ENCODE measurements around the gene DHCR7. TPM values are rescaled to one million over a fixed set of nuclear protein-coding genes. Genes with fewer than 3 reads are reported as not detected.

Gene DHCR7
- total and polyA plus RNA-seq, 7 donors: 4.9 to 15.1 (median 8.4) TPM

DNA sequence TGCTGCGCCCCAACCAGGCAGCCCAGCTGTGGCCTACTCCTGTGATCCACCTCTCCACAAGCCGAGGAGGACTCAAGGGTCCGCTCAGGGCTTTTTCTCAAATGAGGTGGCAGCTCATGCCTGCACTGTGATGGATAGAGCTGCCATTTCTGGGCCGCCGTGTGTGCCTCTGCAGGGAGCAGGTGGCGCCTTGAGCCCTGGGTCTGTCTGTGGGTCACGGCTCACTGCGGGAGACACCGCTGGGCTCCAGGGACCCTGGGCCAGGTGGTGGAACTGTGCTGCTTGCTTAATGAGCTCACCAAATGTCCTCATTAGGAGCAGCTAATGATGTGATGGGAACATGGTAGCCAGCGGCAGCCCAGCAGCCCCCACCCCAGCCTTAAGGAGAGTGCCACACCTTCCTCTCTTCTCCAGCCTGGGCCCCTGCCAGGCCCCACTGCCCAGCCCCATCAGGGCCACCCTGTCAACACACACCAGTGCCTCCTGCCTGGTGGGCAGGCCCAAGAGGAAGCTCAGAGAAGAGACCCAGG, 50.8 kb downstream of the DHCR7 start:
- TF ChIP-seq, protein P1, sequence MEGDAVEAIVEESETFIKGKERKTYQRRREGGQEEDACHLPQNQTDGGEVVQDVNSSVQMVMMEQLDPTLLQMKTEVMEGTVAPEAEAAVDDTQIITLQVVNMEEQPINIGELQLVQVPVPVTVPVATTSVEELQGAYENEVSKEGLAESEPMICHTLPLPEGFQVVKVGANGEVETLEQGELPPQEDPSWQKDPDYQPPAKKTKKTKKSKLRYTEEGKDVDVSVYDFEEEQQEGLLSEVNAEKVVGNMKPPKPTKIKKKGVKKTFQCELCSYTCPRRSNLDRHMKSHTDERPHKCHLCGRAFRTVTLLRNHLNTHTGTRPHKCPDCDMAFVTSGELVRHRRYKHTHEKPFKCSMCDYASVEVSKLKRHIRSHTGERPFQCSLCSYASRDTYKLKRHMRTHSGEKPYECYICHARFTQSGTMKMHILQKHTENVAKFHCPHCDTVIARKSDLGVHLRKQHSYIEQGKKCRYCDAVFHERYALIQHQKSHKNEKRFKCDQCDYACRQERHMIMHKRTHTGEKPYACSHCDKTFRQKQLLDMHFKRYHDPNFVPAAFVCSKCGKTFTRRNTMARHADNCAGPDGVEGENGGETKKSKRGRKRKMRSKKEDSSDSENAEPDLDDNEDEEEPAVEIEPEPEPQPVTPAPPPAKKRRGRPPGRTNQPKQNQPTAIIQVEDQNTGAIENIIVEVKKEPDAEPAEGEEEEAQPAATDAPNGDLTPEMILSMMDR (IDR thresholded peaks at IDR 0.05): no peak

DNA sequence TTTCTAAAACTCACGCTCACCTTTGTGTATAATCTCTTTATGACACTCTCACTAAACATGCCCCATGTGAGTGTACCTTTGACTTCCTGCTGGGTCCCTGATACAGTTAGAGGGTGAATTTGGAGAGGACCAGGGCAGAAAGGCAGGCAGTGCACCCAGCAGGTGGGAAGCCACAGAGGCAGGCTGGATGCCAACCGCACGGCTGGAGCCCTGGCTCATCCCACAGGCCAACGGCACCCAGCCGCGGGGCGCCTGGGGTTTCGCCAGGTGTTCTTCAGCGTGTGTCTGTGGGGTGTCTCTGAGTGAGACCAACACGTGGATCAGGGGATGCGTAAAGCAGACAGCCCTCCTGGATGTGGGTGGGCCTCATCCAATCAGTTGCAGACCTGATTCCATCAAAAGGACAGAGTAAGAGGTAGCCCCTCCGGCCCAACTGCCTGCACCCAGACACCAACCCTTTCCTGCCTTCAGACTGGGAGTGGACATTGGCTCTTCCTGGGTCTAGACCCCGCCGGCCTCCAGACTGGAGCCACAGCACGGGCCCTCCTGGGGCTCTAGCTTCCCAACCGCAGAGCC, 51.6 kb downstream of the DHCR7 start:
- intact Hi-C loops (cut with DNase I): no loop called here
- WGBS, 3 donors: 60 to 65% (median 62%) methylated on average over 16 of the region's 16 CpGs
- no peaks in the 10 kb centered on the region for H3K9me3 ChIP-seq
- no peaks in the 10 kb centered on the region for H3K36me3 ChIP-seq (ENCODE audit: insufficient read depth in 1 of 2, low read depth in 1 of 2)
- H3K4me1 ChIP-seq: no peaks in the 10 kb centered on the region
- H3K27me3 ChIP-seq (ENCODE audit: insufficient read depth in 3 of 3, low read length in 2 of 3): peaks cover 0 to 23% (median 10%) of the 10 kb centered on the region in 3 donors
- H3K4me3 ChIP-seq: no peak overlapping the region
- no peak overlapping the region for H3K27ac ChIP-seq
- DNase-seq (no peak), ATAC-seq (no peak)
- TF ChIP-seq, protein P1 (IDR thresholded peaks at IDR 0.05): no peak

More for the DNA sequence above, 50.8 kb downstream of the DHCR7 start:
- intact Hi-C loops (cut with DNase I): no loop called here
- H3K4me3 ChIP-seq: no peak overlapping the region
- H3K4me1 ChIP-seq: no peaks in the 10 kb centered on the region
- ATAC-seq (no peak), DNase-seq (no peak)
- H3K27ac ChIP-seq: no peak overlapping the region
- WGBS, 3 donors: 81 to 86% (median 85%) methylated on average over 10 of the region's 10 CpGs
- H3K27me3 ChIP-seq (ENCODE audit: insufficient read depth in 3 of 3, low read length in 2 of 3): peaks cover 0 to 16% (median 12%) of the 10 kb centered on the region in 3 donors
- H3K9me3 ChIP-seq: no peaks in the 10 kb centered on the region
- no peaks in the 10 kb centered on the region for H3K36me3 ChIP-seq (ENCODE audit: insufficient read depth in 1 of 2, low read depth in 1 of 2)

DNA sequence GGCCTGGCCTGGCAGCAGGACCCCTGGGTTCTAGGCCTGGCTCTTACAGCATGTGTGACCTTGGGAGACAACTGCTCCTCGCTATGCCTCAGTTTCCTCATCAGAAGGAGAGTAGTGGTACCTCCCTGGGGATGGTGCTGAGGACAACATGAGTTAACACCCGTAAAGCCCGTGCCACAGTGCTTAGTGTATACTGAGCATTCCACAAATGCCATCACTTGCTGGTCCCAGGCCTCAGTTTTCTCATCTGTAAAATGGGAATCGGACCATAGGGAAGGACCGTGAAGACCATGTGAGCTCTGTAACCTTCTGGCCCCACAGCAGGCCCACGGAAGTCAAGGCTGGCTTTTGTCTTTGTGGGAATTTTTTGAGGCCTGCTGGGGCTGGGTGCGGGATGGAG, 52.4 kb downstream of the DHCR7 start:
- H3K27me3 ChIP-seq (ENCODE audit: insufficient read depth in 3 of 3, low read length in 2 of 3): peaks cover 0 to 23% (median 10%) of the 10 kb centered on the region in 3 donors
- DNase-seq (no peak), ATAC-seq (no peak)
- H3K9me3 ChIP-seq: no peaks in the 10 kb centered on the region
- intact Hi-C loops (cut with DNase I): no loop called here
- H3K4me3 ChIP-seq: no peak overlapping the region
- no peak overlapping the region for H3K27ac ChIP-seq
- WGBS, 3 donors: 88 to 95% (median 89%) methylated on average over 7 of the region's 7 CpGs
- TF ChIP-seq, protein P1 (IDR thresholded peaks at IDR 0.05): no peak
- no peaks in the 10 kb centered on the region for H3K4me1 ChIP-seq
- no peaks in the 10 kb centered on the region for H3K36me3 ChIP-seq (ENCODE audit: insufficient read depth in 1 of 2, low read depth in 1 of 2)

DNA sequence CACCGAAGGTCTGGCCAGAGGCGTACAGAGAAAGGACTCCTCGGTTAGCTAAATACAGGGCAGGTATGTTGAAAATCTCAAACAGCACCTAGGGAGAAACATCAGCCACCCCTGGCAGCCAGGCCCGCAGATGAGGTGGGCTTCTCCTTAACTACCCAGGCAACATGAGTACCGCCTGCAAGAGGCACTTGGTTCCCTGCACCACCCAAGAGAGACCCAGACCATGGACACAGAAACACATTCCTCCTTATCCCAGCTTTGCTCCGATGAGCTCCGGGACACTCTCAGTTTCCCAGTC, 53.0 kb downstream of the DHCR7 start:
- Histone ChIP-seq H3K36me3 (ENCODE audit: insufficient read depth in 1 of 2, low read depth in 1 of 2) (no peaks in the 10 kb centered on the region), H3K4me1 (no peaks in the 10 kb centered on the region), H3K27me3 (ENCODE audit: insufficient read depth in 3 of 3, low read length in 2 of 3) (peaks cover 0 to 28% (median 10%) of the 10 kb centered on the region in 3 donors), H3K4me3 (no peak overlapping the region), H3K9me3 (no peaks in the 10 kb centered on the region), H3K27ac (no peak overlapping the region)
- TF ChIP-seq, protein P1 (IDR thresholded peaks at IDR 0.05): no peak
- intact Hi-C loops (cut with DNase I): no loop called here
- ATAC-seq (no peak), DNase-seq (no peak)
- 70 to 75% (median 71%) methylated on average over 7 of the region's 7 CpGs for WGBS, 3 donors

DNA sequence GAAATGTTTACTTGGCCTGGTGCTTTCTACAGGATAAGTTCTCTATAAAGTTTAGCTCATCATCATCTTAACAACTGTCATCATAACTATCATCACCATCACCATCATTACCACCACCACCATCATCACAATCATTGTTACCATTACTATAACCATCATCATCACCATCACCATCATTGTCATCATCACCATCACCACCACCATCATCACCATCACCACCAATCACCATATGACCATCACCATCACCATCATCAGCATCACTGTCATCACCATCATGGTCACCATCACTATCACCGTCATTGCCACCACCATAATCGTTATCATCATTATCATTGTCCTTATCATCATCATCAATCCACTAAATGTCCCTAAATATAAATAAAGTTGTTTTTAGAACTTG, 54.9 kb downstream of the DHCR7 start:
- H3K4me1 ChIP-seq: no peaks in the 10 kb centered on the region
- DNase-seq: no peak
- H3K27ac ChIP-seq: no peak overlapping the region
- H3K4me3 ChIP-seq: no peak overlapping the region
- no peak for ATAC-seq
- H3K27me3 ChIP-seq (ENCODE audit: insufficient read depth in 3 of 3, low read length in 2 of 3): peaks cover 0 to 31% (median 10%) of the 10 kb centered on the region in 3 donors
- intact Hi-C loops (cut with DNase I): no loop called here
- no peaks in the 10 kb centered on the region for H3K36me3 ChIP-seq (ENCODE audit: insufficient read depth in 1 of 2, low read depth in 1 of 2)
- TF ChIP-seq, protein P1 (IDR thresholded peaks at IDR 0.05): no peak
- no peaks in the 10 kb centered on the region for H3K9me3 ChIP-seq
- WGBS, 3 donors: 93 to 96% (median 96%) methylated on average over 2 of the region's 2 CpGs

All from psoas muscle (tissue), 8 donors.